HEK293 (cell line): ENCODE data around the gene SCYL1.

ENCODE experiments used
- CTCF ChIA-PET: fragments of 350-600 bp; formaldehyde crosslinking; extraction: SDS; loops from one replicate; lab custom pipeline; 2021; ENCODE audit warnings: antibody characterized with exemption; lab: Yijun Ruan, JAX
- POLR2A ChIA-PET: fragments of 300-600 bp; formaldehyde crosslinking; extraction: SDS; loops from one replicate; lab custom pipeline; 2020; ENCODE audit warnings: antibody characterized with exemption, inconsistent platforms; lab: Yijun Ruan, JAX
- H3K27ac ChIP-seq: fragments of 200-500 bp; sonication (Bioruptor generic); 2 replicates; pipeline ENCODE4 v1.5.1; 2014; ENCODE audit warnings: low read depth, low read length, control low read depth, inconsistent platforms; ENCODE audit errors: extremely low read depth
- H3K36me3 ChIP-seq, 2 experiments: fragments of 200-500 bp in 1 of 2; sonication (Bioruptor generic) in 1 of 2; 1 replicate in 1 of 2; 2 replicates in 1 of 2; pipeline ENCODE4 v1.5.1; 2014 to 2017; ENCODE audit warnings: inconsistent platforms in 2 of 2, low read length in 2 of 2; ENCODE audit not compliant: control insufficient read depth in 2 of 2, insufficient read depth in 1 of 2
- H3K4me1 ChIP-seq: fragments of 200-500 bp; sonication (Bioruptor generic); 2 replicates; pipeline ENCODE4 v1.5.1; 2014; ENCODE audit warnings: mild to moderate bottlenecking, low read length, inconsistent platforms; ENCODE audit not compliant: control insufficient read depth, insufficient read depth
- H3K4me3 ChIP-seq: 2 replicates; pipeline ENCODE4 v1.5.1; 2011; ENCODE audit warnings: low read depth, mild to moderate bottlenecking, control low read depth, low read length, moderate library complexity
- H3K9me3 ChIP-seq: fragments of 200-500 bp; sonication (Bioruptor generic); 2 replicates; pipeline ENCODE4 v1.5.1; 2014; ENCODE audit warnings: low read depth, low read length, inconsistent platforms; ENCODE audit not compliant: control insufficient read depth, insufficient read depth
- HOXD13 ChIP-seq: sonication (generic); formaldehyde crosslinking; IDR thresholded peaks from 2 replicates; pipeline ENCODE4 v1.8.0; 2022; ENCODE audit warnings: missing genetic modification reagents, borderline replicate concordance
- KLF1 ChIP-seq: fragments of 450-650 bp; formaldehyde crosslinking; IDR thresholded peaks from 2 replicates; pipeline ENCODE4 v1.5.1; 2016; ENCODE audit warnings: missing biosample characterization, missing genetic modification characterization
- SETDB1 ChIP-seq: IDR thresholded peaks from one replicate; pipeline ENCODE4 v1.6.1; 2017; ENCODE audit warnings: mild to moderate bottlenecking, low read length, moderate library complexity, mixed read lengths; ENCODE audit not compliant: insufficient read length
- ZBTB17 ChIP-seq: fragments of 450-650 bp; formaldehyde crosslinking; IDR thresholded peaks from 2 replicates; pipeline ENCODE4 v1.5.1; 2016; ENCODE audit warnings: missing biosample characterization, missing genetic modification characterization
- ZIC2 ChIP-seq: fragments of 450-650 bp; formaldehyde crosslinking; IDR thresholded peaks from 2 replicates; pipeline ENCODE4 v1.5.1; 2016; ENCODE audit warnings: missing biosample characterization, missing genetic modification characterization
- ZNF211 ChIP-seq: fragments of 450-650 bp; formaldehyde crosslinking; IDR thresholded peaks from 2 replicates; pipeline ENCODE4 v1.5.1; 2016; ENCODE audit warnings: low read depth, missing biosample characterization, missing genetic modification characterization
- ZNF366 ChIP-seq: fragments of 450-650 bp; formaldehyde crosslinking; conservative IDR thresholded peaks from 2 replicates; pipeline ENCODE4 v1.5.1; 2016; ENCODE audit warnings: missing biosample characterization, missing genetic modification characterization
- ZNF404 ChIP-seq: fragments of 450-650 bp; formaldehyde crosslinking; IDR thresholded peaks from 2 replicates; pipeline ENCODE4 v1.5.1; 2017; ENCODE audit warnings: missing biosample characterization, missing genetic modification characterization
- ZNF514 ChIP-seq: fragments of 450-650 bp; formaldehyde crosslinking; IDR thresholded peaks from 2 replicates; pipeline ENCODE4 v1.5.1; 2016; ENCODE audit warnings: missing biosample characterization, missing genetic modification characterization
- ZNF530 ChIP-seq: fragments of 450-650 bp; formaldehyde crosslinking; IDR thresholded peaks from 2 replicates; pipeline ENCODE4 v1.5.1; 2016; ENCODE audit warnings: low read depth, missing biosample characterization, missing genetic modification characterization
- ZNF571 ChIP-seq: fragments of 450-650 bp; formaldehyde crosslinking; IDR thresholded peaks from 2 replicates; pipeline ENCODE4 v1.5.0; 2017; ENCODE audit warnings: missing biosample characterization, missing genetic modification characterization
- ZNF785 ChIP-seq: fragments of 450-650 bp; formaldehyde crosslinking; IDR thresholded peaks from 2 replicates; pipeline ENCODE4 v1.5.1; 2016; ENCODE audit warnings: missing biosample characterization, missing genetic modification characterization
- ZSCAN30 ChIP-seq: fragments of 450-650 bp; IDR thresholded peaks from 2 replicates; pipeline ENCODE4 v1.5.1; 2018; ENCODE audit warnings: missing biosample characterization, mild to moderate bottlenecking, missing genetic modification characterization, moderate library complexity
- TF ChIP-seq, protein P1 (sequence below): fragments of 450-650 bp; formaldehyde crosslinking; IDR thresholded peaks from 2 replicates; pipeline ENCODE4 v1.5.1; 2017; ENCODE audit warnings: missing biosample characterization, missing genetic modification characterization
- TF ChIP-seq, protein P2 (sequence below): fragments of 450-650 bp; formaldehyde crosslinking; IDR thresholded peaks from 2 replicates; pipeline ENCODE4 v1.5.1; 2016; ENCODE audit warnings: missing biosample characterization, missing genetic modification characterization
- TF ChIP-seq, protein P3 (sequence below): fragments of 450-650 bp; formaldehyde crosslinking; IDR thresholded peaks from 2 replicates; pipeline ENCODE4 v1.5.1; 2016; ENCODE audit warnings: missing biosample characterization, missing genetic modification characterization
- TF ChIP-seq, protein P4 (sequence below): fragments of 450-650 bp; formaldehyde crosslinking; IDR thresholded peaks from 2 replicates; pipeline ENCODE4 v1.5.1; 2016; ENCODE audit warnings: missing biosample characterization, missing genetic modification characterization

Gene SCYL1

DNA sequence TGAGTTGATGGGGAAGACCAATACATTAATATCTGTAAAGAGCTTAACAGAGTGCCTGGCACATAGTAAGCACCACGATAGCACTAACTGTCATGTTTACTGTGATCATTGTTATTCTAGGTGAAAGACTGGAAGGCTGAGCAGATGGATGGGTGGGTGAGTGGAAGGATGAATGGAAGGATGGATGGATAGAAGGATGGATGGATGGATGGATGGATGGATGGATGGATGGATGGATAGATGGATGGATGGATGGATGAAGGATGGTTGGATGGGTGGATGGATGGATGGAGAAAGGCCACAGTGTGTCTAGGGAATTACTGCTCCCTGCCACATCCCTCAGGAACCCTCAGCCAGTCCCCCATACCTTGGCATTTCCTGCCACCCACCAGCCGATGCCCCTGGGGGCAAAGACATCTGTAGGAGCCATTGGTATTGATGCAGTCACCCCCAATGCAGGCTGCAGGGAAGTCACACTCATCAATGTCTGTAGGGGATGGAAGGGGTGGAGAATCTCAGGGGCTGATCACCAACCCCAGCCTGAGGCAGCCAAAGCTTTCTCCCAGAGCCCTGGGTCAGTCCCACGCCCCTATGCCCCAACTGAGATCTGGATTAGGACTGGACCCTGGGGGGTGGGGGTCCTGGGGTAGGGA, 18.0 kb downstream of the SCYL1 start (continued):
- peak; percentile 100 for TF ChIP-seq ZNF366
- TF ChIP-seq, protein P1, sequence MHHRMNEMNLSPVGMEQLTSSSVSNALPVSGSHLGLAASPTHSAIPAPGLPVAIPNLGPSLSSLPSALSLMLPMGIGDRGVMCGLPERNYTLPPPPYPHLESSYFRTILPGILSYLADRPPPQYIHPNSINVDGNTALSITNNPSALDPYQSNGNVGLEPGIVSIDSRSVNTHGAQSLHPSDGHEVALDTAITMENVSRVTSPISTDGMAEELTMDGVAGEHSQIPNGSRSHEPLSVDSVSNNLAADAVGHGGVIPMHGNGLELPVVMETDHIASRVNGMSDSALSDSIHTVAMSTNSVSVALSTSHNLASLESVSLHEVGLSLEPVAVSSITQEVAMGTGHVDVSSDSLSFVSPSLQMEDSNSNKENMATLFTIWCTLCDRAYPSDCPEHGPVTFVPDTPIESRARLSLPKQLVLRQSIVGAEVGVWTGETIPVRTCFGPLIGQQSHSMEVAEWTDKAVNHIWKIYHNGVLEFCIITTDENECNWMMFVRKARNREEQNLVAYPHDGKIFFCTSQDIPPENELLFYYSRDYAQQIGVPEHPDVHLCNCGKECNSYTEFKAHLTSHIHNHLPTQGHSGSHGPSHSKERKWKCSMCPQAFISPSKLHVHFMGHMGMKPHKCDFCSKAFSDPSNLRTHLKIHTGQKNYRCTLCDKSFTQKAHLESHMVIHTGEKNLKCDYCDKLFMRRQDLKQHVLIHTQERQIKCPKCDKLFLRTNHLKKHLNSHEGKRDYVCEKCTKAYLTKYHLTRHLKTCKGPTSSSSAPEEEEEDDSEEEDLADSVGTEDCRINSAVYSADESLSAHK = no peak
- no peak for TF ChIP-seq HOXD13
- TF ChIP-seq ZNF404 (tag by site-specific recombination) = no peak
- no peak for TF ChIP-seq ZNF785 (tag by site-specific recombination)

DNA sequence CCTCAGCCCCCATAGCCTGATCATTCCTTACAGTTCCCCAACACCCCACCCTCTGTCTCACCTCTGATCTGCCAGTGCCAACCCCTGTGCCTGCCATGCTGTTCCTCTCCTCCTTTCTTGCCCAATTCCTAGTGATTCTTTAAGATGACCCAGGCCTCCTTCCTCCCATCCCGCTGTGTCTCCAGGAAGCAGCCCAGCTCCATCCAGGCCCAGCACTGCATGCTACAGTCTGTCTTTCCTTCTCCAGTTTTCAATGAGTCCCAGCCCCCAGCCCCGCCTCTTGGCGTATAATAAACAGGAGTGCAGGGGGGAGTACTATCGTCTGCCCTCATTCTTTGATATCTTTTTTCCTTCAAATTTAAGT, 21.0 kb downstream of the SCYL1 start:
- H3K4me3 ChIP-seq = no peak overlapping the region
- no peaks in the 10 kb centered on the region; the same call in 1 of the 2 replicates for H3K4me1 ChIP-seq
- TF ChIP-seq, protein P2, sequence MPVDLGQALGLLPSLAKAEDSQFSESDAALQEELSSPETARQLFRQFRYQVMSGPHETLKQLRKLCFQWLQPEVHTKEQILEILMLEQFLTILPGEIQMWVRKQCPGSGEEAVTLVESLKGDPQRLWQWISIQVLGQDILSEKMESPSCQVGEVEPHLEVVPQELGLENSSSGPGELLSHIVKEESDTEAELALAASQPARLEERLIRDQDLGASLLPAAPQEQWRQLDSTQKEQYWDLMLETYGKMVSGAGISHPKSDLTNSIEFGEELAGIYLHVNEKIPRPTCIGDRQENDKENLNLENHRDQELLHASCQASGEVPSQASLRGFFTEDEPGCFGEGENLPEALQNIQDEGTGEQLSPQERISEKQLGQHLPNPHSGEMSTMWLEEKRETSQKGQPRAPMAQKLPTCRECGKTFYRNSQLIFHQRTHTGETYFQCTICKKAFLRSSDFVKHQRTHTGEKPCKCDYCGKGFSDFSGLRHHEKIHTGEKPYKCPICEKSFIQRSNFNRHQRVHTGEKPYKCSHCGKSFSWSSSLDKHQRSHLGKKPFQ (tag by site-specific recombination) = no peak
- no peak for TF ChIP-seq ZSCAN30 (tag by site-specific recombination)
- TF ChIP-seq, protein P3, sequence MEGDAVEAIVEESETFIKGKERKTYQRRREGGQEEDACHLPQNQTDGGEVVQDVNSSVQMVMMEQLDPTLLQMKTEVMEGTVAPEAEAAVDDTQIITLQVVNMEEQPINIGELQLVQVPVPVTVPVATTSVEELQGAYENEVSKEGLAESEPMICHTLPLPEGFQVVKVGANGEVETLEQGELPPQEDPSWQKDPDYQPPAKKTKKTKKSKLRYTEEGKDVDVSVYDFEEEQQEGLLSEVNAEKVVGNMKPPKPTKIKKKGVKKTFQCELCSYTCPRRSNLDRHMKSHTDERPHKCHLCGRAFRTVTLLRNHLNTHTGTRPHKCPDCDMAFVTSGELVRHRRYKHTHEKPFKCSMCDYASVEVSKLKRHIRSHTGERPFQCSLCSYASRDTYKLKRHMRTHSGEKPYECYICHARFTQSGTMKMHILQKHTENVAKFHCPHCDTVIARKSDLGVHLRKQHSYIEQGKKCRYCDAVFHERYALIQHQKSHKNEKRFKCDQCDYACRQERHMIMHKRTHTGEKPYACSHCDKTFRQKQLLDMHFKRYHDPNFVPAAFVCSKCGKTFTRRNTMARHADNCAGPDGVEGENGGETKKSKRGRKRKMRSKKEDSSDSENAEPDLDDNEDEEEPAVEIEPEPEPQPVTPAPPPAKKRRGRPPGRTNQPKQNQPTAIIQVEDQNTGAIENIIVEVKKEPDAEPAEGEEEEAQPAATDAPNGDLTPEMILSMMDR (tag by site-specific recombination) = no peak
- TF ChIP-seq ZIC2 (tag by site-specific recombination) = no peak
- TF ChIP-seq ZNF571 (tag by site-specific recombination) = no peak
- TF ChIP-seq ZBTB17 = no peak
- TF ChIP-seq ZNF211 (tag by site-specific recombination) = no peak
- TF ChIP-seq, protein P4, sequence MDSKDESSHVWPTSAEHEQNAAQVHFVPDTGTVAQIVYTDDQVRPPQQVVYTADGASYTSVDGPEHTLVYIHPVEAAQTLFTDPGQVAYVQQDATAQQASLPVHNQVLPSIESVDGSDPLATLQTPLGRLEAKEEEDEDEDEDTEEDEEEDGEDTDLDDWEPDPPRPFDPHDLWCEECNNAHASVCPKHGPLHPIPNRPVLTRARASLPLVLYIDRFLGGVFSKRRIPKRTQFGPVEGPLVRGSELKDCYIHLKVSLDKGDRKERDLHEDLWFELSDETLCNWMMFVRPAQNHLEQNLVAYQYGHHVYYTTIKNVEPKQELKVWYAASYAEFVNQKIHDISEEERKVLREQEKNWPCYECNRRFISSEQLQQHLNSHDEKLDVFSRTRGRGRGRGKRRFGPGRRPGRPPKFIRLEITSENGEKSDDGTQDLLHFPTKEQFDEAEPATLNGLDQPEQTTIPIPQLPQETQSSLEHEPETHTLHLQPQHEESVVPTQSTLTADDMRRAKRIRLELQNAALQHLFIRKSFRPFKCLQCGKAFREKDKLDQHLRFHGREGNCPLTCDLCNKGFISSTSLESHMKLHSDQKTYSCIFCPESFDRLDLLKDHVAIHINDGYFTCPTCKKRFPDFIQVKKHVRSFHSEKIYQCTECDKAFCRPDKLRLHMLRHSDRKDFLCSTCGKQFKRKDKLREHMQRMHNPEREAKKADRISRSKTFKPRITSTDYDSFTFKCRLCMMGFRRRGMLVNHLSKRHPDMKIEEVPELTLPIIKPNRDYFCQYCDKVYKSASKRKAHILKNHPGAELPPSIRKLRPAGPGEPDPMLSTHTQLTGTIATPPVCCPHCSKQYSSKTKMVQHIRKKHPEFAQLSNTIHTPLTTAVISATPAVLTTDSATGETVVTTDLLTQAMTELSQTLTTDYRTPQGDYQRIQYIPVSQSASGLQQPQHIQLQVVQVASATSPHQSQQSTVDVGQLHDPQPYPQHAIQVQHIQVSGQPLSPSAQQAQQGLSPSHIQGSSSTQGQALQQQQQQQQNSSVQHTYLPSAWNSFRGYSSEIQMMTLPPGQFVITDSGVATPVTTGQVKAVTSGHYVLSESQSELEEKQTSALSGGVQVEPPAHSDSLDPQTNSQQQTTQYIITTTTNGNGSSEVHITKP (tag by site-specific recombination) = no peak
- no peak for TF ChIP-seq KLF1 (tag by site-specific recombination)
- no peak for TF ChIP-seq ZNF514 (tag by site-specific recombination)
- TF ChIP-seq SETDB1 = no peak
- no peak for TF ChIP-seq ZNF530 (tag by site-specific recombination)
- TF ChIP-seq, all 188 proteins: peak for 0
- peaks cover 5 to 77% of the 10 kb centered on the region in 2 experiments; a peak in 2 of 3 replicates for H3K36me3 ChIP-seq
- ChIA-PET POLR2A (interaction anchor here (0.9 to 2.2 kb wide), 3 partner anchors 9 to 25 kb away, joined by 8 to 9 read pairs (median 8); partner anchors contain the start of gene ZNRD2), CTCF (interaction anchor here (2.1 kb wide), 1 partner anchor 25 kb away, joined by 11 read pairs; the partner anchor contains the start of gene ZNRD2)
- H3K27ac ChIP-seq = no peak overlapping the region
- H3K9me3 ChIP-seq = no peaks in the 10 kb centered on the region
